Hematopoietic multipotent progenitor cell treated with erythropoietin and hydrocortisone succinate and interleukin-3 and kit ligand, for 17 days (in vitro differentiated cells): Measurements from ENCODE around the gene PDPN.

Experiments
- DNase-seq: peaks from one replicate; pipeline ENCODE4 v3.0.0-alpha.2; 2015; ENCODE audit warnings: low spot score

PDPN gene

DNA sequence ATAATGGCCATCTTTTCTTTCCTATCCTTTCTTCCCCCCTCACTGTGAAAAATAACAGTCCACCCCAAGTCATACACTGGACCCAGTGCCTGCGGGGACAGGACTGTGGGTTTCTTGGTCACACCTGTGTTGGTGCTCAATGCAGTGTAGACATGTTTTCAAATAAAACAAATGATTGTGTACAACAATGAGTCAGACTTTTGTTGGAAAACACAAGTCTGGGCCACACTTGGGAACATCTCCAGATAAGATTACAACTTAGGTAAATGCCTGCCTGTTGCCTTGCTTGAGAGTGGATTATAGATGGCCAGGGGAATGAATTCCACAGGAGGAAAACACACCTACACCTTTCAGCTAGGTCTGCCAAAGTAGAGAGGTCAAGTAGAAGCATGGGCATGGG lies 34.1 kb downstream of the PDPN start:
- no peak for DNase-seq

DNA sequence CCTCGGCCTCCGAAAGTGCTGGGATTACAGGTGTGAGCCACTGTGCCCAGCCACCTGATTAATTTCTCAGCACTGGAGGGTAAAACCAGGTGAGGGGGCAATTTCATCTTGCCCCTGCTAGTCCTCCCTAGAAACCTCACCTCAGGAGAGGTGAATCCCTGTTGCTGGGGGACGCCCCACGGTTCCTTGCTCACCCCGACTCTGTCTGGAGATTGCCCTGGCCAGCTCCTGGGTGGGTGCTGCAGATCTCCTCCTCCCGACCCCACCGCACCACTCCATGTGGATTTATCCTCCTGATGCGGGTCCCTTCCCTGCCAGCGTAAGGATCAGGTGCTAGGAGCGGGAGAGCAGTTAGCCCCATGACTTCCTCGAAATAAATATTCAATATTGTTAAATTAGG lies 34.9 kb downstream of the PDPN start:
- no peak for DNase-seq

DNA sequence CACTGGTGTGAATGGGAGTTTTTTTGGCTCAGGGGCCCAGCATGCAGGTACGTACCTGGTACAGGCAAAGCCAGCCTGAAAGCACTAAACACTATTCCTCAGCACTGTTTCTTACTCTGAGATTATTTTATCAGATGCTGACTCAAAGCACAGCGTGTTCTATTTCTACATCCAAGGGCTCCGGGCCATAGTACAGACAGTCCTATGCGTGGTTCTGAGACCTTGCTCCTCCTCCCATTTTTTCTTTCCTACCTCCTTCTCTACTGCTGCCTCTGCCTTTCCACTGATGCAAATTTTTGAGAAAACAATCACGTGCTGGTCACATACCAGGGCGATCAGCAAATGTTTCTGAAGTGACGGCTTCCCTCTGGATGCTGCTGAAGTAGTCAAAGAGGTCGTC lies 36.3 kb downstream of the PDPN start:
- DNase-seq, result no peak

DNA sequence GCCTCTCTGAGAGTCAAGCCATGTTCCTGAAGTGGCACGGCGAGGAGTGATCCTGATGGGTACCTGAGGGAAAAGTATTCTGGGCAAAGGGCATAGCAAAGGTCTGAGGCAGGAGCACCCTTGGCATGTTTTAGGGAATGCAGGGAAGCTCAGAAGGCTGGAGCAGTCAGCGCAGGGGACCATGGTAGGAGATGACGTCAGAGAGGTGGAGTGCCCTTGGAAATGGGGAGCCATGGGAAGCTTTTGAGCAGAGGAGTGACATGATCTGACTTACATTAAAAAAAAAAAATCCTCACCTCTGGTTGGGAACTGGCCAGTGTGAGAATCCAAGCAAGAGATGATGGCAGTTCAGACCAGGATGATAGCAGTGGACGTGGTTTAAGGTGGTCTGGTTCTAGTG lies 37.2 kb downstream of the PDPN start:
- DNase-seq, result no peak

DNA sequence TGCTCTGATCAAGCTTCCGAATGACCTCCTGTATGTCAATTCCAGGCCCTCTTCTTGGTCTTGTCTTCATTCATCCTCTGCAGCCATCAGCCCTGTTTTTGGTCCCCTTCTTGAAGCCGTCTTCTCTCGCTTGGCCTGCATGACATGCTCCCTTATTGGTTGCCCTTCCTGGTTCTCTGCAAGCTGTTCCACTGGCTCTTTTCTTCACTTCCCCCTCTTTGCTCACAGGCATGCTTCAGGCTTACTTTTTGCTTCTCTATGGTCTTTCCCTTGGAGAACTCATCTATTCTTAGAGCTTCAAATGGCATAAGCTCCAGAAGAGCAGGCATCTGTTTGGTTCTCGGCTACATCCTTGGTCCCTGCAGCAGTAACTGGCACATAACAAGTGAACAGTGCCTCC lies 38.8 kb downstream of the PDPN start:
- DNase-seq, result no peak

DNA sequence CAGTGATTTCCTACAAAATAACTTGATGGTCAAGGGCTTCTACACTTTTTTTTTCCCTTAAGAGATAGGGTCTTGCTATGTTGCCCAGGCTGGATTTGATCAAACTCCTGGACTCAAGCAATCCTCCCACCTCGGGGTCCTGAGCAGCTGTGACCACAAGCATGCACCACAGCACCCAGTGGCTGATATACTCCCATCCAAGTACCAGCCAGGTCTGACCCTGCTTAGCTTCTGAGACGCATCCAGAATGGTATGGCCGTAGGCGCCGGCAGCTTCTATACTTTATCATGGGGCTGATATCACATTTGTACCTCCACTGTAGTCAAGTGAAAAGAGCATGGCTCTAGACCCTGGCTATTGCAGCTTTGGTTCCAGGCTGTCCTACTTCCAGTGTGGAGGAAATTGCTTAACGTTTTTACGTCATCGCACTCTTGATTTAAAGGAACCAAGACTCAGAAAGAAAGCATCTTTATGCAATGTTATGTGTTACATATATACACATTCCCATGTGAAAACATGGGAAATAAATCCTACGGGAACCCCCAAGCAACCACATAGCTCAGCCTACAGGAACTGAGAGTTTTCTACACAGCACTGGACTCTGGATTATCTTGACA lies 39.5 kb downstream of the PDPN start:
- no peak for DNase-seq

DNA sequence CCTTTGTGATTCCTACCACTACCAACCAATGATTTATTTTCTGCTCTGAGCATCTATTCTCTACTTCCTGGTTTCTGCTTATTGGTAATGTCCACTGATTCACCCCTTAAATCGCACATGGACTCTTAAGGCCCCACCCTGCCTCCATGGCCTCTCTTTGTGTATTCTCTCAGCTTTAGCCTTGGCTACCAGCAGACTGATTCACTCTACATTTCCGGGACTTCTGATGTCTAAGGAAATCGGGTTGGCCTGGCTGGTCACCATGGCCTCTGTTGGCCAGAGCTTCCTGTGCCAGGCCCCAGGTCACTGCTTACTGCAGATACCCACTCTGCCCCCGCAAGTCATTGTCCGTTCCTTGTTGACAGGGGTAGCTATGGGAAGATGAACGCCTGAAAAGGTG lies 40.9 kb downstream of the PDPN start:
- no peak for DNase-seq

DNA sequence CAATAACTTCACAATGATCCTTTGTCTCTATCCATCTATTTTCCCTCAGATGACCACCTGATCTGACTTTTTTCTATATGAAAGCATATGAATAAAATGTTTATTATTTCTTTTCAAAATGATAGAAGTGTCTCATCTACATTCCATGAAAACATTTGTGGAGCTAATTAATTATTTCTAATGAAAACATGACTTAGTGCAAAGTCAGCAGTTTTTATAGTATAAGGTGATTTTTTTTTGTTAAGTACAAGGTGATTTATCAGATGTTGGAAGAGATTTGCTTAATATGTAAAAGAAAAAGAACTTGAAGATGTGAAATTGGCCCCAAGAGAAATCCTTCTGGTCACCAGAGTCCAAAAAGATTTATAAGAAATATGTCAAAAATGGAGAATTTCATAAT lies 43.5 kb downstream of the PDPN start:
- no peak for DNase-seq

DNA sequence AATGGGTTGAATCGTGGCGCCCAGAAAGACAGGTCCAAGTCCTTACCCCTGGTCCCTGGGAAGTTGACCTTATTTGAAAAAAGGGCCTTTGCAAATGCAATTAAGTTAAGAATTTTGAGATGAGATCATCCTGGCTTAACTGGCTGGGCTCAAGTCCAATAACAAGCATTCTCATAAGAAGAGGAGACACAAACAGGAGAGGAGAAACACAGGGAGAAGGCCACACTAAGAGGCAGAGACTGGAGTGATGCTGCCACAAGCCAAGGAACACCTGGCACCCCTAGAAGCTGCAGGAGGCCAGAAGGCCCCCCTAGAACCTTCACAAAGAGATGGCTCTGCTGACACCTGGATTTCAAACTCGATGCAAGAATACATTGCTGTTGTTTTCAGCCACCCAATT lies 44.6 kb downstream of the PDPN start:
- DNase-seq, result no peak

DNA sequence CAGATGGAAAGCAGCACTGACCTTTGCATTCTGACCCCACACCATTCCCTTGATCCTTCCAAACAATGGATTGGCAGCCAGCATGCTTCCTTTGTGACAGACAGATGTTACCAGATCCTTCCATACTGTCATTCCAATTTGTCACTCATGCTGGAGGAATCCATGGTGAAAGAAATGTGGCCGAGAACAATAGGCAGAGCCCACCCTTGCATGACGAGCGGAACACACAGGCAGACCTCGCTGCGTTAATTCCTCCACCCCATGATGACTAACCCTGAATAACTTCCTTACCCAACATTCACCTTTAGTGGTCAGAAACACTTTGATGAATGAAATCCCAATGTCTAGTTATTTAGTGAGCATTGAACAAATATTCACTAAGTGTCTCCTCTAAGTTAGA lies 45.1 kb downstream of the PDPN start:
- DNase-seq, result no peak

DNA sequence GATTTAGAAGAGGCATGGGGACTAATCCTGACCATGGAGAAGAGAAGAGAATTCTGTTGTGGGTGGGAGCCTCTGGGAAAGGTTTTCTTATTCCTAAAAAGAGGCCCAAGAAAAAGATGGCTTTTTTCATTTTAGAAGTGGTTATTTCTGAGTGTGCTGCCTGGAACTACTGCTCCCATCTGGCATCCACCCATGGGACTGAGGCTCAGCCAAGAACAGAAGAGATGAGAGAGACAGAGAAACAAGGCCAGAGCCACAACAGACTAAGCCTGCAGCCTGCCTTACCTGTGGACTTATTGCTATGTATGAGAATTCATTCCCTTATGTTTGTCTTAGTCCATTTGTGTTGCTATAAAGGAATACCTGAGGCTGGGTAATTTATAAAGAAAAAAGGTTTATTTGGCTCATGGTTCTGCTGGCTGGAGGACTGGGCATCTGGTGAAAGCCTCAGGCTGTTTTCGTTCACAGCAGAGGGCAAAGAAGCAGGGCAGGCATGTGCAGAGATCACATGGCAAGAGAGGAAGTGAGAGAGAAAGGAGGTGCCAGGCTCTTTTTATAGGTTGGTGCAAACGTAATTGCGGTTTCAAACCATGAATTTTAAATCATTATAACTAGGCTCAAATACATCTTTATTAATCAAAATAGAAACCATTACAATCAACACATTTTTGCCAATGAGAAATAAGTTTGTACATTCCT lies 58.8 kb downstream of the PDPN start:
- DNase-seq, result no peak

DNA sequence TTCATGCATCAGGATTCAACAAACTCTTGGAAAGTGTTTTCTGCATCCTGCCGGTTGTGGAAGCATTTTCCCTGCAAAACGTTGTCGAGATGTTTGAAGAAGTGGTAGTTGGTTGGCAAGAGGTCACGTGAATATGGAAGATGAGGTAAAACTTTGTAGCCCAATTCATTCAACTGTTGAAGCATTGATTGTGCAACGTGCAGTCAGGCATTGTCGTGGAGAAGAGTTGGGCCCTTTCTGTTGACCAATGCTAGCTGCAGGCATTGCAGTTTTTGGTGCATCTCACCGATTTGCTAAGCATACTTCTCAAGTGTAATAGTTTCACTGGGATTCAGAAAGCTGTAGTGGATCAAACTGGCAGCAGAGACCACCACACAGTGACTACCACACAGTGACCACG lies 59.4 kb downstream of the PDPN start:
- no peak for DNase-seq

DNA sequence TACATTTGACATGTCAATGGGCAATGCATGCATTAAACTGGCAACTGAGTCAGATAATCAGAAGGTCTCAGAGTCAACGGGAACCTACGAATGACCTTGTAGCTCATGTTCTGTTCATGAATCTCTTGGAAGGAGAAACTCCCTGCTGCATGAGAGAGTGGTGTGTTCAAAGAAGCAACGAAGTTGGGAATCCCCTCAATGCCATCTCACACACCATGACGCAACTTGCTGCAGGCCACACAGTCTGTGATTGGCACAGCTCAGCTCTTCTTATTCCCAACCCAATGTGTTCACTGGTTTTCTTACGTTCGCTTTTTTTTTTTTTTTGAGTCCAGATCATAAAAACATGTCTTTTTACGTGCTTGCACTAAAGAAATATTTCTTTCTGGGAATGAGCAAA lies 62.9 kb downstream of the PDPN start:
- no peak for DNase-seq

DNA sequence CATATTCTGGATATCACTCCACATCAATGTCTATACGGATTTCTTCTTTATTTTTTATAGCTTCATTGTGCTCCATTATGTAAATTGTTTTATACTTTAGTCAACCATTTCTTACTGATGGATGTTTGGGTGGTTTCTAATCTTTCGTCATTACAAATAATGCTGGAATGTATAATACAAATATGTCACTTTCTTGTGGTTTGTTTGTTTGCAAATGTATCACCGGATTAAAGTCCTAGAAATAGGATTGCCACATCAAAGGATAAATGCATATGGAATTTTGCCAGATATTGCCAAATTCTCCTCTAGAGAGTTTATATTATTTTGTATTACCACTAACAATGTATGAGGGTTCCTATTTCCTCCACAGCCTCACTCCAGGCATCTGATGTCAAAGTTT lies 67.6 kb downstream of the PDPN start:
- DNase-seq, result no peak

DNA sequence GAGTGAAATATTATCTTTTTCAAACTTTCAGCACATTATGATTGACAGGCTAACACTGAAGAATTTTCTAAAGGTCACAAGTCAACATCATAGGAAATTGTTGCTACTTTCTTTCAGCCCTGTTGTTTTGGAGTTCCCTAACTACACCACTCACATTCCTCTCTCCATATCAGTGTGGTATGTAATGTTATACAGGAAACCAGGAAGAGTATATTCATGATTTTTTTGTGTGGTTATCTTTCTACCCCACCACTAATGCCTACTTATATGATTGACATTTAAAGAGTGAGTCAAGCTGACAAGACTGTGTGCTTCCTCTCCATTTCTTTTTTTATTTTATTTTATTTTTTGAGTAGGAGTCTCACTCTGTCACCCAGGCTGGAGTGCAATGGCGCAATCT lies 68.6 kb downstream of the PDPN start:
- no peak for DNase-seq

DNA sequence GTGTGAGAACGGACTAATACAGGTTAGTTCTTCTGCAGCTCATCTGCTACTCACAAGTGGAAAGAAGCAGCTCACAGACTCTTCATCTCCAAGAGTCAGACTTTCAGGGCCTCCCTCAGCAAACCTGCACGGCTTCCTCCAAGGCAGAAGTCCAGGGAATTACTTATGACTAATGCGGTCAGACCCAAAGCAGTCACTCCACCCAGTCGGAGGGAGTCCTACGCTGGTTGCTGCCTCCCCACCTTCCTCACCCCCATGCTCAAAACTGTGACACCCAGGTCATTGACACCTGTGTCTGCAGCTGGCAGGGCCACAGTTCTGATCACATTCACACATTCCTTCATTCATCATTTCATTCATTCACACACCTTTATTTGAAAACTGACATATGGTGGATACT lies 77.9 kb downstream of the PDPN start:
- DNase-seq, result no peak

DNA sequence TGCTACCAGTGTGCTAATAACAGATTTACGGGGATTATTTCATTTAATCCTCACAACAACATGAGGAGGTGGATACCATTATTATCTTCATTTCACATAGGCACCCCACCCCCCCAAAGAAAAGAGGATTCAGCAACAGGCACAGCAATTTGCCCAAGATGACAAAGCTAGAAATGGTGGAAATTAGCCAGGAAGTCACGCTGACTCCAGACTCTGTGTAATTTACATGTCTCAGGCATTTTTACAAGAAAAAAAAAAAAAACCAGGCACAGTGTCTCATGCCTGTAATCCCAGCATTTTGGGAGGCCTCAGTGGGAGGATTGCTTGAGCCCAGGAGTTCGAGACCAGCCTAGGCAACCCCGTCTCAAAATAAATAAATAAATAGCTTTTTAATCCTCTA lies 78.9 kb downstream of the PDPN start:
- no peak for DNase-seq

DNA sequence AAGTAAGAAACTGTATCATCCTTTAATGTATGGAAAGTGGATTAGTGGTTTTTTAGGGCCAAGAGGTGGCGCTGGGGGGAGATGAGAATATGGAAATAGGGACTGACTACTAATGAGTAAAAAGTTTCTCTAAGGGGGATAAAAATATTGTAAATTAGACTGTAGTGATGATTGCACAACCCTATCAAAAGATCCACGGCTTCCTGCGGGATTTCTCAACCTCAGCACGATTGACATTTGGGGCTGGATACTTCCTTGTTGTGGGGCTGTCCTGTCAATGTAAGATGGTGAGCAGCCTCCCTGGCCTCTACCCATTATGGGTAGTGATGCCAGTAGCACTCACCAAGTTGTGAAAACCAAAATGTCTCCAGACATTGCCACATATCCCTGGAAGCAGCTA lies 80.3 kb downstream of the PDPN start:
- DNase-seq, result no peak

DNA sequence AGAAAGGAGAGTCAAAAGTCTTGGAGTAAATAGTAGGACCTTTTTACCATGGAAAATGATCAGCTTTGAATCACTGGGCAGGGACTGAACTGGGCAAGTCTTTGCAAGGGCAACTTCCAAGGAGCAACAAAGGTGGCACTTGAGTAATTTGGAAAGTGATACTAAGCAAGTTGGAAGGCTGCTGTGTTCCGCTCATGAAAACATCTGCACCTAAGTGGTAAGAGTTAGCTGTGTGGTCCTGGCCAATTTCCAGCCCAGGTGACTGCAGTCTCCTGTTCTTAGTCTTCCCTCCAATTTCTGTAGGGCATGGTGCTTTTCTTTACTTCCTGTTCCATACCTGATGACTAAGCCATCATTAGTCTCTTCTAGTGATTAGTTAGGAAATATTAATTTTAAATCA lies 80.8 kb downstream of the PDPN start:
- no peak for DNase-seq

DNA sequence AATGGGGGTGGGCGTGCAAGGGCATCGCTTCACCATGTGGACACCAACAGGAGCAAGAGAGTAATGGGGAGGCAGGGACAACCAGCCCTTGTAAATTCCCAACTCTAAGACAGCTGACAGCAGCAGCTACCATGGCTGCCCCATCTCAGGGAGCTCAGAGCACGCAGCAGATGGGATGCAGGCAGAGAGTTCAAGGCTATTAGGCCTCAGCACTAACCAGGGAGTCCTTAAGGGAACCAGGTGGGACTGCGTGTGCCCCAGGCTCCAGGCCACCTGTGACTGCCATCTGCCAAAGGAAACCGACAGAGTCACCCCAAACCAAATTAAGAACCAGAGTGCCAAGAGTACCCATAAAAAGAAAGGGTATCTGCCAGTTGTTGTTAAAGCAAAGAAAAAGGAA lies 82.7 kb downstream of the PDPN start:
- DNase-seq, result no peak
